HG02970 (cell line): ENCODE results near the gene GBGT1.

Experiments used
- ATAC-seq: cut with Tn5 transposase; IDR thresholded peaks from one replicate; pipeline ENCODE4 v1.9.1; 2021; ENCODE audit warnings: mild to moderate bottlenecking, moderate library complexity, moderate number of reproducible peaks; ENCODE audit not compliant: unreplicated experiment, low FRiP score

Gene GBGT1

GRCh38 chr9:133117271-133118178 is 46.2 kb downstream of the GBGT1 start:
- ATAC-seq, result no peak

- no peak for ATAC-seq
These were observed 47.1 kb downstream of the GBGT1 start for GRCh38 chr9:133116346-133117231.

- peak; percentile 53 for ATAC-seq
These were observed 47.9 kb downstream of the GBGT1 start for GRCh38 chr9:133115604-133116345.

- ATAC-seq, result no peak
These were observed 48.7 kb downstream of the GBGT1 start for GRCh38 chr9:133114886-133115603.

- ATAC-seq, result no peak
These were observed 49.5 kb downstream of the GBGT1 start for GRCh38 chr9:133113949-133114885.

- no peak for ATAC-seq
These were observed 50.4 kb downstream of the GBGT1 start for GRCh38 chr9:133113163-133113948.

GRCh38 chr9:133112663-133113026 is 51.1 kb downstream of the GBGT1 start:
- no peak for ATAC-seq

- ATAC-seq, result no peak
These were observed 51.7 kb downstream of the GBGT1 start for GRCh38 chr9:133111808-133112662.

GRCh38 chr9:133109931-133110650 is 53.6 kb downstream of the GBGT1 start:
- no peak for ATAC-seq

GRCh38 chr9:133108794-133109641 is 54.7 kb downstream of the GBGT1 start:
- no peak for ATAC-seq

GRCh38 chr9:133107961-133108793 is 55.5 kb downstream of the GBGT1 start:
- ATAC-seq, result no peak

GRCh38 chr9:133107245-133107722 is 56.4 kb downstream of the GBGT1 start:
- ATAC-seq, result no peak

- no peak for ATAC-seq
These were observed 57.0 kb downstream of the GBGT1 start for GRCh38 chr9:133106511-133107244.

GRCh38 chr9:133105461-133105770 is 58.3 kb downstream of the GBGT1 start:
- ATAC-seq, result no peak
